ENCODE measurements around the gene GANAB.
"Not testable (repeated sequence)": the region's sequence is repeated elsewhere in the genome, so short reads cannot be mapped to it uniquely, and the experiment has no call there.

The GANAB gene

GRCh38 chr11:62621027-62621566 lies 25.3 kb downstream of the GANAB start:
- no peak for DNase-seq

GRCh38 chr11:62616957-62617356 lies 29.5 kb downstream of the GANAB start:
- DNase-seq = not testable (repeated sequence)

- DNase-seq = no peak
Observed at GRCh38 chr11:62615521-62615920, 30.9 kb downstream of the GANAB start.

- DNase-seq = no peak
Observed at GRCh38 chr11:62614275-62614674, 32.1 kb downstream of the GANAB start.

GRCh38 chr11:62613291-62613778 lies 33.1 kb downstream of the GANAB start:
- DNase-seq = no peak

GRCh38 chr11:62612366-62613290 lies 33.8 kb downstream of the GANAB start, which contains the start of the genes EML3 and ROM1:
EML3 (minus strand) TSS chr11:62612775; CDS start chr11:62612457, 318 bp downstream.
ROM1 (plus strand) TSS chr11:62613257; CDS start chr11:62613282, 25 bp downstream.
- DNase-seq = peak; percentile 64

- peak; percentile 16 for DNase-seq
Observed at GRCh38 chr11:62611705-62612365, 34.6 kb downstream of the GANAB start.

- DNase-seq = no peak
Observed at GRCh38 chr11:62610814-62611704, 35.4 kb downstream of the GANAB start.

- DNase-seq = no peak
Observed at GRCh38 chr11:62610403-62610802, 36.0 kb downstream of the GANAB start.

GRCh38 chr11:62608776-62609175 lies 37.6 kb downstream of the GANAB start:
- DNase-seq = no peak

GRCh38 chr11:62607714-62608113 lies 38.7 kb downstream of the GANAB start:
- no peak for DNase-seq

GRCh38 chr11:62605902-62606301 lies 40.5 kb downstream of the GANAB start:
- no peak for DNase-seq

- no peak for DNase-seq
Observed at GRCh38 chr11:62605467-62605866, 40.9 kb downstream of the GANAB start.

GRCh38 chr11:62604460-62605120 lies 41.8 kb downstream of the GANAB start:
- DNase-seq = no peak

GRCh38 chr11:62603776-62604299 lies 42.6 kb downstream of the GANAB start:
- DNase-seq = no peak

GRCh38 chr11:62603072-62603408 lies 43.4 kb downstream of the GANAB start:
- no peak for DNase-seq

- peak; percentile 60 for DNase-seq
Observed at GRCh38 chr11:62602141-62603071, 44.0 kb downstream of the GANAB start.

- DNase-seq = peak; percentile 97
Observed at GRCh38 chr11:62601372-62602140, 44.9 kb downstream of the GANAB start, which contains the start of gene MTA2. MTA2 (minus strand) TSS chr11:62601865; CDS start chr11:62601450, 415 bp downstream.

- no peak for DNase-seq
Observed at GRCh38 chr11:62601122-62601371, 45.4 kb downstream of the GANAB start.
